ENCODE results near the gene LIG1. TPM values are rescaled to one million over a fixed set of nuclear protein-coding genes. Genes with fewer than 3 reads are reported as not detected.

The LIG1 gene
- total and polyA plus RNA-seq, 9 of the 15 experiments (the other 6 are each of a cell fraction or from before 2014, with no cell fraction given): 9.6 to 114 (median 71.1) TPM

GRCh38 chr19:48152551-48152950, 17.6 kb downstream of the LIG1 start (continued):
- peak; percentile 70 to 89 (median 74) for TF ChIP-seq CTCF (IDR thresholded peaks at IDR 0.05 in 2 of 3, conservative IDR thresholded peaks at IDR 0.05 in 1 of 3; ENCODE audit: insufficient read depth in 2 of 3, low read depth in 1 of 3, low read length in 3 of 3)
- 0 out of 2 replicates have a peak, but pooled peaks have one; percentile 29 for TF ChIP-seq GTF2A2 (tag; IDR thresholded peaks at IDR 0.05)
- 0 out of 4 replicates have a peak, but pooled peaks of 1 of the 2 experiments have one; percentile 30 for TF ChIP-seq TBL1XR1 (IDR thresholded peaks at IDR 0.05; ENCODE audit: low read length in 2 of 2)
- TF ChIP-seq MAFK (IDR thresholded peaks at IDR 0.05; ENCODE audit: low read length): peak; percentile 51; the same call in 1 of the 2 replicates
- no peak for TF ChIP-seq ZBTB1 (CRISPR knock-in tag; IDR thresholded peaks at IDR 0.05; ENCODE audit: borderline replicate concordance, low read depth)
- no peak for TF ChIP-seq ELF1 (tag; IDR thresholded peaks at IDR 0.05)
- no peak for TF ChIP-seq TFE3 (CRISPR knock-in tag; IDR thresholded peaks at IDR 0.05)
- TF ChIP-seq ZNF316 (IDR thresholded peaks at IDR 0.05): peak; percentile 69
- no peak for TF ChIP-seq ZNF551 (CRISPR knock-in tag; IDR thresholded peaks at IDR 0.05)
- TF ChIP-seq NFE2 (IDR thresholded peaks at IDR 0.05; ENCODE audit: low read depth): peak; percentile 70
- no peak for TF ChIP-seq CBX3 (IDR thresholded peaks at IDR 0.05; ENCODE audit: borderline replicate concordance in 1 of 2, low read length in 2 of 2)
- peak; percentile 73 for TF ChIP-seq C11orf30 (IDR thresholded peaks at IDR 0.05; ENCODE audit: low read depth)
- no peak for TF ChIP-seq RNF219 (CRISPR knock-in tag; IDR thresholded peaks at IDR 0.05)
- no peak for TF ChIP-seq USF2 (CRISPR knock-in tag; IDR thresholded peaks at IDR 0.05)

All from K562 (cell line).